HCT116 (cell line): ENCODE measurements around the gene RASGRF1.

Experiments
- CBX3 ChIP-seq: IDR thresholded peaks from 2 replicates; pipeline ENCODE4 v1.6.1; 2012; ENCODE audit warnings: low read depth
- CEBPB ChIP-seq: IDR thresholded peaks from 2 replicates; pipeline ENCODE4 v1.6.1; 2012; ENCODE audit warnings: low read depth
- EZH2phosphoT487 ChIP-seq: fragments of 200-600 bp; IDR thresholded peaks from 2 replicates; pipeline ENCODE4 v1.6.1; 2018; ENCODE audit warnings: antibody characterized with exemption, borderline replicate concordance
- MAX ChIP-seq: IDR thresholded peaks from 2 replicates; pipeline ENCODE4 v1.6.1; 2012
- POLR2A ChIP-seq: IDR thresholded peaks from 2 replicates; pipeline ENCODE4 v1.7.0; 2011; ENCODE audit warnings: borderline replicate concordance; ENCODE audit not compliant: insufficient read depth, insufficient read length; ENCODE audit errors: extremely low read depth
- POLR2AphosphoS5 ChIP-seq: IDR thresholded peaks from 2 replicates; pipeline ENCODE4 v1.6.1; 2011; ENCODE audit warnings: mild to moderate bottlenecking, low read depth, low read length, moderate library complexity
- RAD21 ChIP-seq: IDR thresholded peaks from 2 replicates; pipeline ENCODE4 v1.6.1; 2012; ENCODE audit warnings: low read depth, mild to moderate bottlenecking
- SP1 ChIP-seq: IDR thresholded peaks from 2 replicates; pipeline ENCODE4 v1.6.1; 2012; ENCODE audit warnings: low read depth
- TCF7L2 ChIP-seq: IDR thresholded peaks from 2 replicates; pipeline ENCODE4 v1.7.0; 2011; ENCODE audit warnings: borderline replicate concordance, inconsistent platforms; ENCODE audit not compliant: insufficient read depth, insufficient read length; ENCODE audit errors: extremely low read depth
- YY1 ChIP-seq: IDR thresholded peaks from 2 replicates; pipeline ENCODE4 v1.6.1; 2011; ENCODE audit warnings: low read length, low read depth, moderate library complexity, mild to moderate bottlenecking; ENCODE audit not compliant: insufficient replicate concordance; ENCODE audit errors: extremely low read depth
- ZBTB33 ChIP-seq: IDR thresholded peaks from 2 replicates; pipeline ENCODE4 v1.6.1; 2011; ENCODE audit warnings: mild to moderate bottlenecking, low read length, moderate library complexity; ENCODE audit not compliant: insufficient replicate concordance; ENCODE audit errors: extremely low read depth
- ZNF274 ChIP-seq: fragments of 200-500 bp; sonication (Bioruptor generic); IDR thresholded peaks from 2 replicates; pipeline ENCODE4 v1.6.1; 2014; ENCODE audit warnings: mild to moderate bottlenecking, low read depth, low read length, inconsistent platforms
- TF ChIP-seq, protein P1 (sequence below): IDR thresholded peaks from 2 replicates; pipeline ENCODE4 v1.6.1; 2012
- TF ChIP-seq, protein P2 (sequence below), 3 experiments: fragments of 200-600 bp in 1 of 3; sonication (generic) in 1 of 3; IDR thresholded peaks in 2 of 3; conservative IDR thresholded peaks in 1 of 3; 2 replicates each; pipeline ENCODE4 v1.5.1; 2012 to 2017; ENCODE audit warnings: low read depth in 2 of 3, low read length in 2 of 3, antibody characterized with exemption in 1 of 3, borderline replicate concordance in 1 of 3, control low read depth in 1 of 3, mild to moderate bottlenecking in 1 of 3, mixed read lengths in 1 of 3, mixed run types in 1 of 3, moderate library complexity in 1 of 3; ENCODE audit not compliant: insufficient read depth in 1 of 3

DNA sequence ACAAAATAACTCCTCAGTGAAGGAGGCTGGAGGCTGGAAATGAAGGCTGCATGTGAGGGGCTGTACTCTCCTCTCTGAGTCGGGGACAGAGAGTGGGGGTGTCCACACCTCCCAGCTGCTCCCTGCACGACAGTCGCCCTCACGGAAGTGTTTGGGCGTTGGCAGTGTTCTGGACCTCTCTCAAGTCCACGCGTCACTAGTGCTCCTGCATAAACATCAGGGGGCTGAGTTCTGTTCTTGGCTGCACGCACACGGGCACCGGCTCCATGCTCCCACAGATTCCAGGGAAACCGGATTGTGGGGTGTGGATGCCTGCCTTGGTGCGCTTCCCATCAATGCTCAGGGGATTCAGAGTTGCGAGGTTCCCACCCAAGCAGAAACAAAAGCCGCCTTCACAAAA lies 7.4 kb downstream of the RASGRF1 start:
- TF ChIP-seq ZNF274 (no peak), CEBPB (no peak), RAD21 (no peak), POLR2A (no peak), CBX3 (no peak), TCF7L2 (no peak), YY1 (no peak), ZBTB33 (no peak), MAX (no peak), POLR2AphosphoS5 (no peak), SP1 (no peak), EZH2phosphoT487 (no peak)
- TF ChIP-seq, protein P1, sequence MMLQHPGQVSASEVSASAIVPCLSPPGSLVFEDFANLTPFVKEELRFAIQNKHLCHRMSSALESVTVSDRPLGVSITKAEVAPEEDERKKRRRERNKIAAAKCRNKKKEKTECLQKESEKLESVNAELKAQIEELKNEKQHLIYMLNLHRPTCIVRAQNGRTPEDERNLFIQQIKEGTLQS, result no peak
- TF ChIP-seq, protein P2, sequence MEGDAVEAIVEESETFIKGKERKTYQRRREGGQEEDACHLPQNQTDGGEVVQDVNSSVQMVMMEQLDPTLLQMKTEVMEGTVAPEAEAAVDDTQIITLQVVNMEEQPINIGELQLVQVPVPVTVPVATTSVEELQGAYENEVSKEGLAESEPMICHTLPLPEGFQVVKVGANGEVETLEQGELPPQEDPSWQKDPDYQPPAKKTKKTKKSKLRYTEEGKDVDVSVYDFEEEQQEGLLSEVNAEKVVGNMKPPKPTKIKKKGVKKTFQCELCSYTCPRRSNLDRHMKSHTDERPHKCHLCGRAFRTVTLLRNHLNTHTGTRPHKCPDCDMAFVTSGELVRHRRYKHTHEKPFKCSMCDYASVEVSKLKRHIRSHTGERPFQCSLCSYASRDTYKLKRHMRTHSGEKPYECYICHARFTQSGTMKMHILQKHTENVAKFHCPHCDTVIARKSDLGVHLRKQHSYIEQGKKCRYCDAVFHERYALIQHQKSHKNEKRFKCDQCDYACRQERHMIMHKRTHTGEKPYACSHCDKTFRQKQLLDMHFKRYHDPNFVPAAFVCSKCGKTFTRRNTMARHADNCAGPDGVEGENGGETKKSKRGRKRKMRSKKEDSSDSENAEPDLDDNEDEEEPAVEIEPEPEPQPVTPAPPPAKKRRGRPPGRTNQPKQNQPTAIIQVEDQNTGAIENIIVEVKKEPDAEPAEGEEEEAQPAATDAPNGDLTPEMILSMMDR (IDR thresholded peaks at IDR 0.05 in 2 of 3, conservative IDR thresholded peaks at IDR 0.05 in 1 of 3; ENCODE audit: borderline replicate concordance in 1 of 3, insufficient read depth in 1 of 3, low read depth in 2 of 3, low read length in 2 of 3), result no peak
